ENCODE data around the gene HS6ST1. TPM values are rescaled to one million over a fixed set of nuclear protein-coding genes. Genes with fewer than 3 reads are reported as not detected.

The HS6ST1 gene
- total and polyA plus RNA-seq, 10 donors, result 7.2 to 99.5 (median 57.0) TPM

DNA sequence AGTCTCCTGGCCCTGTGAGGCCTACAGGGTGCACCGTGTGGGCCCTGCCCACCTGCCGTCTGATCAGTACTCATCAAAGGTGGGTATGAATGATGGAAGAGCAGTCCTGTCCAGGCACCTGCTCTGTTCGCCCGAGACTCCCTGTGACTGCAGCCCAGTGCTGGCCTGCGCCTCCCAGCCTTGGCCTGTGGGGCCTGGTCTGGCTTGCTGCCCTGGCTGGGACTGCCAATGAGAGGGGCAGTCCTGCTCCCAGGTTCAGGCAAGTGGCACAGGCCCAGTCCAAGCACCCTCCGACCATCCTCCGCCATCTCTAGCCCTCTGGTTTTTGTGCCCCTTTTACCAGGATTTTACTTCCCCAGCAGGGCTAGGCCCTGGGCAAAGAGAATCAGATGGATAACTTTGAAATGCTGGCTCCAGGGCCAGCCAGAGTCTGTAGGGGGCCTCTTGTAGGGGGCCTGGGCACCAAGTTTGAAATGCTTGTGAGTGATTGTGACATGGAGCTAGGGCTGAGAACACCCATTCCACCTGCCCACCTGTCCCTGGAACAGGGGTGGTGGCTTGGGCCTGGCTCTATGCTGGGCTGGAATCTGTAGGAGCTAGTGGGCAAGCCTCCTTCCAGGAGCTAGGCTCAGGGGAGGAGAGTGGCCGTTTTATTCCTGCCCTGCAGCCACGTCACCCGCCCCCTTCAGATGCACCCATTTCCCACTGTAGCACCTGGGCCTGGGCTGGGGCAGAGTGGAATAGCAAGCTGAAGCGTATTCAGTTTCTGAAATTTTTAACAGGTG is 8.7 kb upstream of the HS6ST1 start:
- Histone ChIP-seq H3K27ac (no peak overlapping the region), H3K4me1 (peaks cover 0 to 8% (median 4%) of the 10 kb centered on the region in 6 donors), H3K9me3 (peaks cover 4 to 18% (median 16%) of the 10 kb centered on the region in 8 donors), H3K27me3 (replicated peaks in 1 of 7) (peaks cover 0 to 6% (median 0%) of the 10 kb centered on the region in 7 donors), H3K4me3 (no peak overlapping the region), H3K36me3 (no peaks in the 10 kb centered on the region)
- TF ChIP-seq POLR2A (IDR thresholded peaks at IDR 0.05) (no peak), CTCF (IDR thresholded peaks at IDR 0.05 in 8 of 11, conservative IDR thresholded peaks at IDR 0.05 in 3 of 11) (no peak), POLR2AphosphoS5 (IDR thresholded peaks at IDR 0.05) (no peak)
- WGBS, 5 donors, result 87 to 95% (median 93%) methylated on average over 11 of the region's 11 CpGs
- no peak for DNase-seq
- intact Hi-C loops (cut with DNase I; ENCODE audit: low total_unique reads), result loop anchor here (10.0 kb wide), 2 partner anchors 207 to 407 kb away; no protein-coding TSS in a partner anchor

GRCh38 chr2:128326346-128326745 is 7.7 kb upstream of the HS6ST1 start:
- peaks cover 0 to 16% (median 11%) of the 10 kb centered on the region in 6 donors for H3K4me1 ChIP-seq
- TF ChIP-seq CTCF (IDR thresholded peaks at IDR 0.05 in 8 of 11, conservative IDR thresholded peaks at IDR 0.05 in 3 of 11) (no peak), POLR2AphosphoS5 (IDR thresholded peaks at IDR 0.05) (no peak), POLR2A (IDR thresholded peaks at IDR 0.05) (no peak)
- H3K27ac ChIP-seq, result no peak overlapping the region
- peaks cover 0 to 8% (median 6%) of the 10 kb centered on the region in 8 donors for H3K9me3 ChIP-seq
- no peak for DNase-seq
- WGBS, 5 donors, result 86 to 95% (median 93%) methylated on average over 4 of the region's 4 CpGs
- intact Hi-C loops (cut with DNase I; ENCODE audit: low total_unique reads), result loop anchor here (10.0 kb wide), 2 partner anchors 208 to 408 kb away; no protein-coding TSS in a partner anchor
- H3K4me3 ChIP-seq, result no peak overlapping the region
- peaks cover 0 to 9% (median 0%) of the 10 kb centered on the region in 7 donors for H3K27me3 ChIP-seq (replicated peaks in 1 of 7)
- no peaks in the 10 kb centered on the region for H3K36me3 ChIP-seq

DNA sequence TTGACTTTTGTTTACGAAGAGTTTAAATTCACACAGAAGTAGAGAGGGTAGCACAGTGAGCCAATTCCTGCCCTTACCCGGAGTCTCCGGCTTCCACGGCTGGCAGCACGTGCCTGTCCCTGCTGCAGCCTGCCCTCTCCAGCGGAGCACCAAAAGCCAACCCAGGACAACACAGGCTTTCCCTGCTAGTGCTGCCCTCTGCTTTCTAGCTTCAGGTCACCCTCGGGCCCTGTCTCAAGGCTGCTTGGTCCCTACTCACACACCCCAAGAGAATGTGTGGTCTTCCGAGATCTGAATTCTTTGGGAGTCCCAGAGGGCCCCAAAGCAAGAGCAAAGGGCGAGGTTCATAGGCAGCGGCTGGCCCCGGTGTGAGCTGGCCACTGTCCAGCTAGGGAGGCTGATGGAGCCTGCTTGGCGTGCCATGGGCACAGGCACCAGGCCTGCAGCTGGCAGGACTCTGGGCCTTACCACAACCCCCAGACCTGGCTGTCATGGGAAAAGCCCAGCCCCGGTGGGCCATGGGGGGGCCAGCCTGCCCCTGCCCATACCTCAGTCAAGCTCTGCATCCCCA is 7.0 kb upstream of the HS6ST1 start:
- intact Hi-C loops (cut with DNase I; ENCODE audit: low total_unique reads), result loop anchor here (10.0 kb wide), 2 partner anchors 209 to 409 kb away; no protein-coding TSS in a partner anchor
- Histone ChIP-seq H3K27me3 (replicated peaks in 1 of 7) (peaks cover 0 to 9% (median 0%) of the 10 kb centered on the region in 7 donors), H3K27ac (no peak overlapping the region), H3K9me3 (peaks cover 0 to 1% (median 0%) of the 10 kb centered on the region in 8 donors), H3K4me1 (peaks cover 0 to 22% (median 16%) of the 10 kb centered on the region in 6 donors), H3K36me3 (no peaks in the 10 kb centered on the region), H3K4me3 (no peak overlapping the region)
- WGBS, 5 donors, result 88 to 92% (median 91%) methylated on average over 9 to 13 of the region's 13 CpGs
- no peak for DNase-seq
- TF ChIP-seq POLR2A (IDR thresholded peaks at IDR 0.05) (no peak), POLR2AphosphoS5 (IDR thresholded peaks at IDR 0.05) (no peak), CTCF (IDR thresholded peaks at IDR 0.05 in 8 of 11, conservative IDR thresholded peaks at IDR 0.05 in 3 of 11) (no peak)

All from spleen (tissue), 11 donors.